GM12864 (cell line): ENCODE measurements around the gene RBMS1.

Source experiments
- DNase-seq: peaks from one replicate; pipeline ENCODE4 v3.0.0-alpha.2; 2011; ENCODE audit warnings: low read depth
- H3K4me3 ChIP-seq: 2 replicates; pipeline ENCODE4 v1.5.1; 2011; ENCODE audit warnings: mild to moderate bottlenecking, low read depth, low read length, control low read depth
- CTCF ChIP-seq: IDR thresholded peaks from 2 replicates; pipeline ENCODE4 v1.5.1; 2011; ENCODE audit warnings: low read depth, mild to moderate bottlenecking, moderate library complexity, low read length, control low read depth, inconsistent platforms; ENCODE audit errors: missing control alignments

RBMS1 gene

DNA sequence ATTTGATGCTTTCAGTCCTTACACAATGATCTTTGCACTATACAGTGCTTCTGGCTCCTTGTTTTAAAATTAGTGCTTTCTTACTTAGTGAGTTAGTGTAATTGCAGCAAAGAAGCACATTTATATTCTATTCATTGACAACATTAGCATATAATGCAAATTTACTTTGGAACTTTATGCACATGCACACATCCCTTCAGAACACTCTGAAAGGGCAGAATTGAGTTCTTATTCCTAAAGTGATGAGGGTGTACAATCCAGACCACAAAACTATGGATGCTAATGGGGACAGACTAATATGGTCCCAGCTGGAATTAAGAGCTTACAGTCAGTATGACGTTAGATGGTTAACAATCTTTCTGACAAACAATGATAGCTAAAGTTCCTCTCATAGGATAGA is 127.1 kb downstream of the RBMS1 start:
- no peak overlapping the region for H3K4me3 ChIP-seq
- no peak for DNase-seq

DNA sequence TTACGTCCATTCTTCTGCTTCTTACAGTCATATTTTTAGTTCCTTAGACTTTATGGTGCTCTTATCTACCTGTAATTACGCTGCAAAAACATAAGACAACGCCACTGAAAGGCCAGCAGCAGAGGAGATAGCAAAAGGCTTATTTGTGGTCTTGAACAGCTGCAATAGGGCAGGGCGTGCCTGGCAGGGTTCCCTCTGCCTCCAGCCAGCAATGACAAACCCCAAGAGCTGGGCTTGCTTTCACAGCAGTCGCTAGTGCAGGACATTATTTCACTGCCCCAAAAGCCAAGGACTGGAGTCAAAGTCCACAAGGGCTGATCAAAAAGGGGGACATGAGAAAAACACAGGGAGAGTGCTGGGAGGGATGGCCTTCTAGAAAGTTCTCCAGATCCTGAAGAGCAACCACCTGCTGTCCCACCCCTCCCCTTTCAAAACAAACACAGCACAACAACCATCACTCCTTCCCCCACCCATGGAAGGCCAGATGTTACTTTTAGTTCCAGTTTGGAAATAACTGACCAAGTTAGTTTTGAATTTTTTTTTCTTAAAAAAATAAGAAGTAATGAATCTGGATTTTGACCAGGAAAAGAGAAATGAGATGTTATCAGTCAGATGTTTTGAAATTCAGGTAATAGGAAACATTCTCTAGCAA is 127.8 kb downstream of the RBMS1 start:
- no peak for TF ChIP-seq CTCF
- DNase-seq = no peak
- no peak overlapping the region for H3K4me3 ChIP-seq

More for the DNA sequence above, 127.1 kb downstream of the RBMS1 start:
- no peak for TF ChIP-seq CTCF

DNA sequence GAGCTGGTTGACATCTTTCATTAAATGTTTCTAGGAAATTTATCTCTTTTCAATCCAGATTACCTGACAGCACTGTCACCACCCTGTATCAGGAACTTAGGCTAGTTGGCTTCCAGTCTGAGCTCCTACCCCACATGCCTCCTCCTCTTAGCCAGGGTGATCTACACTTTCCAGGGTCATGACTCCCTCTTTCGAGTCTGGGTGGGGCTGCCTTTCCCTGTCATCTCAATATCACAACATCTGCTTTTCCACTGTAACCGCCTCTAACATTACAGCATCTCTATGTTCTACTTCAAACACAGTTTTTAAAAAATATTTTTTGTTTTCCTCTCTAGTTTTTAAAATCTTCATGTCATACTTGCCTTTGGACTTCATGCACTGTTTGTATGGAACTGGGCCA is 129.2 kb downstream of the RBMS1 start:
- H3K4me3 ChIP-seq = no peak overlapping the region
- TF ChIP-seq CTCF = no peak
- DNase-seq = no peak

DNA sequence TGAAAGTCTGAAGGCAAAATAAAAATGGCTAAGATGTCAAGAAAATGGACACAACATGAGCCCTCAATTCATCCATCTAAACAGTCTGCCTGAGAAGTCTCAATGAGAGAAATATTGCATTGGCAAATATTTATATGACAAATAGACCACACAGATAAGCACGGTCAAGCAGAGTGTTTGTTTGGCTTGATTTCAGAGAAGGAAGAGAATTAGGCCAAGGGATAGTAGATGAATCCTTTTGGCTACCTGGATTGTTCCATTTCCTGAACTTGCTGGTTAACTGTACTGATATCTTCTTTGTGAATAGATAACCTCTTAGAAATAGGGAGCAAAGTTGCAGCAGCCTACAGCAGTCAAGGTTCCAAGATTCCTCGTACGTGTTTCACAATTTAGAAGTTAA is 129.6 kb downstream of the RBMS1 start:
- H3K4me3 ChIP-seq = no peak overlapping the region
- no peak for TF ChIP-seq CTCF
- DNase-seq = no peak

- no peak overlapping the region for H3K4me3 ChIP-seq
- TF ChIP-seq CTCF = no peak
- no peak for DNase-seq
These were observed 130.6 kb downstream of the RBMS1 start for GRCh38 chr2:160363055-160363454.

DNA sequence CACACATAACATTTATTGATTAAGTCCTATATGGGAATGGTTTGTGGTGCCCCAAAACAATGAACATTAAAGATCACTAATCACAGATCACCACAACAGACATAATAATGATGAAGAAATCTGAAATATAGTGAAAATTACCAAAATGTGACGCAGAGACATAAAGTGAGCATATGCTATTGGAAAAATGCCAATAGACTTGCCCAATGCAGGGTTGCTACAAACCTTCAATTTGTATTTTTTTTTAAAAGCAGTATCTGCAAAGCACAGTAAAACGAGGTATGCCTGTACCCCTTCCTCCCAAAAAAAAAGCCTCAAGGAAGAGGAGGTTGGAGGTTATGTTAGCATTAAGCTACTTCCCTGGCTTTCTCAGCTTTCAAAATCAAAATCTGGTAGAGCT is 131.1 kb downstream of the RBMS1 start:
- no peak for TF ChIP-seq CTCF

GRCh38 chr2:160362018-160362417 is 131.6 kb downstream of the RBMS1 start:
- H3K4me3 ChIP-seq = no peak overlapping the region
- DNase-seq = no peak
- no peak for TF ChIP-seq CTCF

More for the DNA sequence above, 131.1 kb downstream of the RBMS1 start:
- no peak for DNase-seq
- H3K4me3 ChIP-seq = no peak overlapping the region
